CD4-positive, alpha-beta T cell treated with Interleukin-4 for 1 hour (primary cell): ENCODE results near the gene WNT7B.
A peak's percentile ranks its signal among the peaks of the same experiment; 100 is the strongest.

ENCODE experiments used
- DNase-seq, 2 donors: peaks; one replicate each; pipeline ENCODE4 v3.0.0-alpha.2; 2020 to 2022

Gene WNT7B

DNA sequence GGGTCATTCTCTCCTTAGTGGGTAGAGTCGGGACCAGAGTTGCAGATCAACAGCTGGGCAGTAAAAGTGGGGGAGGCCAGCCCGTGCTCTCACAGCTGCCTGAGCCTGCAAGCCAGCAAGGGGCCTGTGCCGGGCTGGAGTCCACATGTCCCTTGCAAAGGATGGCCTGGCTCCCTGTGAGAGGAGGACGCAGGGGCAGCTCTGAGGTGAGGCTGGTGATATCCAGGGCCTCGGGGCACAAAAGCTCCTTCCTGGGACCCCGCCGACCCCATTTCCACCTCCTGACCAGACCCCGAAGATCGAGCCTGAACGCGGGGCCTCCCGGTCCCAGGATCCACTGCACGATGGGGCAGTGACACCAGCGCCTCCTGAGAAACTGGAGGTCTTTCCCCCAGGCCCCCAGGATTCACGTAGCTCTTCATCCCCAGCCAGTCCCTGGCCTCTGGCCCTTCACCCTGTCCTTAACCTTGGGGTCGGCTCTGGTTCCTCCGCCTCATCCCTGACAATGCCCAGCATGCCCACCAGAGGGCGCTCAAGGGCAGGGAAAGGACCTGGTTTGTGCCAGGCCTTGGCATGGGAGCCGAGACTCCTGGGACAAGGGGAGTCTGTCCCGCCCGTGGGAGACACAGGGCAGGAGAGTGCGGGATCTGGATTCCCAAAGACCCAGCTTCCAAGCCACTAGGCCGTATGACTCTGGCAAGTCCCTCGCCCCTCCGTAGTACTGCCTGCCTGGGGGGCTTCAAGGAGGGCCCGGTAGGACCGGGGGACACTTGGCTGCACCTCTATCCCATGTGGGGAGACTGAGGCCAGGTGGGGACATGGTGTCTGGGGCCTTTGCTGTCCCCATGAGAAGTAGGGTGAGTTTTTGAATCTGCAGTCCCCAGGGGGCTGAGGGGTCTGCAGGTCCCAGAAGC, 17.8 kb upstream of the WNT7B start:
- DNase-seq: peak; percentile 73 to 74

GRCh38 chr22:45993841-45994240, 16.9 kb upstream of the WNT7B start:
- peak in 1 of 2 donors; percentile 26 for DNase-seq

- DNase-seq: no peak
These were observed 16.3 kb upstream of the WNT7B start for GRCh38 chr22:45993143-45993692.

DNA sequence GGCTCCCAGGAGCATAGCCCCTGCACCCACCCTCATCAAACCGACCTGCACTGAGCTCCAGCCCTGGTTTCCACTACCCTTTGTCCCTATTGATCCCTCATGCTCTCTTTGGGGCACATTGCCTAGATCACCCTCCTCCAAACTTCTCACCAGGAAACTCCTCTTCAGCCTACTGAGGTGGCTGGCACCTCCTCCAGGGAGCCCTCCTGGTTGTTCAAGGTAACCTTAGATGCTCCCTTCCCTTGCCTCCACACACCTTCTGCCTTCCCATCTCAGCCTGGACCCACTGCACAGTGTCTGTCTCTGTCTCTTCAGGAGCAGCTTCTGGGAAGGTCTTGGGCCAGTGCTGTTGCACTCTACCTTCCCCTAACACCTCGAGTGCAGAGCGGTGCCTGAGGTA, 15.8 kb upstream of the WNT7B start:
- DNase-seq: no peak

GRCh38 chr22:45991098-45991497, 14.1 kb upstream of the WNT7B start:
- no peak for DNase-seq

DNA sequence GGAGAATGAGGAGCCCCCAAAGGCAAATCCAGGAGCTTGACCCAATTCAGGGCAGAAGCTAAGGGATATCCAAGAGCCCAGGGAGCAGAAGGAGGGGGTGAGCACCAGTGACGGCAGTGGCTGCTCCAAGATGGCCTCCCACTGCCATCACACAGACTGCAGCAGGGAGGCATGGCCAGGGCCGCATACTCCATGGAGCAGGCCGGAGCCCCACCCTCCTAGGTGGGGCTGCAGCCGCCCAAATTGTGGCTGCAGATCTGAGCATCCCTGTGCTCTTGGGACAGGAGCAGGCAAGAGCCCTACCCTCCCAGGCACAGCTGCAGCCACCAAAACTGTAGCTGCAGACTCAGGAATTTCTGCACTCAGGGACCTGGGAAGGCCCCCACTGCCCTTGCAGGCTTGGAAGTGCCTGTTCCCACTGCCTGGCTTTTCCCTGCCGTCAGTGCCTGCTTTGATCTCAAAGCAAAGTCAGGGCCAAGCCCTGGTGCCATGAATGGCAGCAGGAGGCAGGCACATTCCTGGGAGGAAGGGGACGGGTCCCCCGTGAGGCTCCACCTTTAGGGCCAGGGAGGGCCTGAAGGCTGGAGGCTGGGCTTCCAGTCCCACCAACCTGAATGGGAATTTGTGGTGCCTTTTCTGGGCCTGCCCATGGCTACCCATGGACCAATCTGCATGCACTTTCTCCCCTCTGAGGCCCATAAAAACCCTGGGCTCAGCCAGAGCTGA, 10.3 kb upstream of the WNT7B start:
- no peak for DNase-seq

GRCh38 chr22:45984316-45984916, 7.5 kb upstream of the WNT7B start:
- DNase-seq: no peak

GRCh38 chr22:45983797-45984196, 6.8 kb upstream of the WNT7B start:
- DNase-seq: no peak

DNA sequence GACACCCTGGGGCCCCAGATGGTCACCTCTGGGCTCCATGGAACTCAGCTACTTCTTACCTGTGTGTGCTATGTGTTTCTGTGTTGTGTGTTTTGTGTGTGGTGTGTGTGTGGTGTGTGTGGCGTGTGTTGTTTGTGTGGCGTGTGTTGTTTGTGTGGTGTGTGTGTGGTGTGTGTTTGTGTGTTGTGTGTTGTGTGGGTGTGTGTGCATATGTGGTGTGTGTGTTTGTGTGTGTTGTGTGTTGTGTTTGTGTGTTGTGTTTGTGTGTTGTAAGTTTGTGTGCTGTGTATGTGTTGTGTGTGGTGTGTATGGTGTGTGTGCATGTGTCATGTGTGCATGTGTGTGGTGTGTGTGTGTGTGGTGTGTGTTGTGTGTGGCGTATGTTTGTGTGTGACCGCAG, 3.8 kb upstream of the WNT7B start:
- no peak for DNase-seq

DNA sequence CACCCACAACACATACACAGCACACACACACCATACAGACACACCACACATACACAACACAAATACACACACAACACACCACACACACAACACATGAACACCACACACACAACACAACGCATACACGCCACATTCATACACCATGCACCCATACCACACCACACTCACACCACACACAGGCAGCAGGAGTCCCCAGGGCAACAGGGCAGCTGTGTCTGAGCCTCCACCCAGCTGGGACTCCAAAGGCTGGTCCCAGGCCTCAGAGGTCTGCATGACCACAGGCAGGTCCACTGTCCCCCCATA, 3.3 kb upstream of the WNT7B start:
- DNase-seq: no peak

DNA sequence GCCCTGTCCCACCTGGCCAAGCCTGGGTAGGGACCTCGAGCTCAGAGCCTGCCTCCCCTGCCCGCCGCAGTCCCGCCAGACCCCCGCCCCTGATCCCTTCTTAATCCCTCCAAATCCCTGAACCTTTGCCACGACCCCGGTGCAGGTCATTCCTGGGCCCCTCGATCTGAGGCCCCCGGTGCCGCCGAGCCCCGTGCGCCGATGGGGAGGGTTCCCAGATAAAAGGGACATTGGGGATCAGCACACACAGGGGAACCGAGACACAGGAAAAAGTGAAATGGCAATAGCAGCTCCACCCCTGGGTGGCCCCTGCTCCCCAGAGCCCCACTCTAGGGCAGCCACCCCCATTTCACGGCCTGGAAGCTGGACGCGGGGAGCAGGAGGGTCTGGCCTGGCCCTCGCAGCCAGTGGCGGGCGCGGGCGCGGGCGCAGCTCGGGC, 1.3 kb upstream of the WNT7B start:
- no peak for DNase-seq

- no peak for DNase-seq
These were observed 751 bp upstream of the WNT7B start for GRCh38 chr22:45977551-45978274.

GRCh38 chr22:45976254-45977002, 534 bp downstream of the WNT7B start:
- no peak for DNase-seq

DNA sequence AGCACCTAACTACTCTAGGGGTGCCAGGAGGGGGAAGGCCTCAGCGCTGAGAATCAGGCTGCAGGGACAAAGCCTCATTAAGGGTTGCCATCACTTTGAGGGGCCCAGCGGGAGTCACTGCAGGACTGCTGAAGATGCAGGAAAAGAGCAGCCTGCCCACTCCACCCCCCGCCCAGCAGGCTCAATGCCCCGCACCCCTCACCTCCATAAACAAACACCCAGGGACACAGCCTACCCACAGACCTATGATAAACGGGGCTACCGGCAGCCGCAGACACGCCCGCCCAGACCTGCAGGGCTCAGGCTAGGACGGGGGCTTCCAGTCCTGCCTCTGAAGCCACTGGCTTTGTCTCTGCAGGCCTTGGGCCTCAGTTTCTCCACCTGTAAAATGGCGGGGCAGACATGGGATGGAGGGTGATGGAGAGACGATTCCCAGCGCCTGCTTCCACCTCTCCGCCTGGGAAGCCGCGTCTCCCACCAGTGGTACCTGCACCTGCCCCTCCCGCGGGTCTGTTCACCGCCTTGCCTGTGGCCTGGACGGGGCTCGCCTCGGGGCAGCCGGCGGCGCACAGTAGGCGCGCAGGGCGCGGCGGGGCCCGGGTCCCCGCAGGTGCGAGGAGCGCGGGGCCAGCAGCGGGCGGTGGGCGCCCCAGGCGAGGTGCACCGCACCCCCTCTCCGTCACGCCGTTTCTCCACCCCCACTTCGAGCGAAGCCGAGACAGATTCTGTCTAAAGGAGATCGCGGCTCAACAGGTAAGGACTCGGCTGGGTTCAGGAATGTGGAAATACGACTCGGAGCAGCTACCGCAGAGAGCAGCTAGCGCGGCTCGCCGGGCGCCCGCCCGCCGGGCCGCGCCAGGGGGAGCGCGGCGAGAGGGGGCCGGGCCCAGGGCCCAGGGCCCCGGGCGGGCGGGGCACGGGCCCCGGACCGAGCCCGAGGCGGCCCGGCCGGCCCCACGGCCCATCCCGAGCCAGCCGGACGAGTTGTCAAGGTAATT, 1.5 kb downstream of the WNT7B start:
- no peak for DNase-seq

DNA sequence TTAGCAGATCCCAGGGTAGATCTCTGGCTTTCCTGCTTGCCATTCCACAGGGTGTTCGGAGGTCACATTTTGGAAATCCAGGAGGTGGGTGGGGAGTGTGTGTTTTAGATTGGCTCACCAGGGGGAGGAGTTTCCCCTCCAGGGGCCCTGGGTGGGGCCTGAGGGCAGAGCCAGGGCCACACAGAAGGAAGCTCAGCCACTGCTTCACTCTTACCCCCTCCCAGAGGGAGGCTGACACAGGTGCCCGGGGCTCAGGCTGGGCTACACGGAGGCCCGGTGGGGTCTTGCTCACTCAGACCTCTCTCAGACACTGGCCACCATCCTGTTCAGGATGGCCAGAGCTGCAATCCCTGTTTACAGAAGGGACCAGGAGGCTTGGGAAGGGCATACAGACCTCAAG, 2.5 kb downstream of the WNT7B start:
- no peak for DNase-seq

GRCh38 chr22:45972889-45973253, 4.1 kb downstream of the WNT7B start:
- DNase-seq: no peak

- no peak for DNase-seq
These were observed 4.7 kb downstream of the WNT7B start for GRCh38 chr22:45972091-45972888.

- no peak for DNase-seq
These were observed 5.4 kb downstream of the WNT7B start for GRCh38 chr22:45971408-45972028.

DNA sequence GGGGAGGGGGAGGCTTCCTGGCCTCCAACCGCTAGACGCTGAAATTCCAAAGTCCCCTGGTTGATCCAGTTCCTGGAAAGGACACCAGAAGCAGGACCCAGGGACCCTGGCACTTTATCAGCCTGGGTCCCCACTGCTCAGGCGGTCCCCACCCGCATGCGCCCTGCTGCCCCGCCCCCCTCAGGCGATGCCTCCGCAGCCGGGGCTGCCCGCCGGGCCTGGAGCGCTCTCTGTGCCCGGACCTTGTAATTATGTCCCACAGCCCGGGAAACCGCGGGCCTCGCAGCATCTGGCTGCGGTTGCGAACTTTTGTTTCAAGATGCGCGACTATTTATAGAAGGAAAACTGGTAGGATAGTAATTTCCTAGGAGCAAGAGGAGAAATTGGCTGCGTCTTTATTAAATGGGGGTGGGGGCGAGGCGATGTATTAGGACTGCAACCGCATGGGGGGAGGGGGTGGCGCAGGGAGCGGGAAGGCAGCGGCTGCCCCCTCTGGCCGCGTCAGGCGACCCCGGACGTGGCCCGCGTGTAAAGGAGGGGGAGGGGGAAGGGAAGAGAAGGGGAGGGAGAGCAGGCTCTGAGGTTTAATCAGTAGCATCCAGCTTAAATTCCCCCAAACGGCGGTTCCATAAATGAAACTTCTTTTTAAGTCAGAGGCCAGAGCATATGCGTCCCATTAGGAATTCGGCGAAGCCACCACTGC, 6.1 kb downstream of the WNT7B start:
- no peak for DNase-seq
